GM18498 (cell line): Measurements from ENCODE around the gene GNAT3.

ENCODE experiments used
- ATAC-seq: cut with Tn5 transposase; IDR thresholded peaks from one replicate; pipeline ENCODE4 v1.9.1; 2021; ENCODE audit warnings: mild to moderate bottlenecking, moderate library complexity; ENCODE audit not compliant: unreplicated experiment

GNAT3 gene

GRCh38 chr7:80428161-80429054 lies 83.5 kb downstream of the GNAT3 start:
- ATAC-seq: no peak

GRCh38 chr7:80427218-80427617 lies 84.6 kb downstream of the GNAT3 start:
- no peak for ATAC-seq

- ATAC-seq: no peak
Measured at GRCh38 chr7:80420876-80421275, 91.0 kb downstream of the GNAT3 start.

- no peak for ATAC-seq
Measured at GRCh38 chr7:80417211-80417793, 94.6 kb downstream of the GNAT3 start.

- ATAC-seq: no peak
Measured at GRCh38 chr7:80415522-80415921, 96.3 kb downstream of the GNAT3 start.

- ATAC-seq: no peak
Measured at GRCh38 chr7:80415114-80415513, 96.8 kb downstream of the GNAT3 start.

GRCh38 chr7:80414331-80414730 lies 97.5 kb downstream of the GNAT3 start:
- ATAC-seq: no peak

GRCh38 chr7:80413383-80413945 lies 98.4 kb downstream of the GNAT3 start:
- ATAC-seq: no peak

- ATAC-seq: no peak
Measured at GRCh38 chr7:80412842-80413241, 99.0 kb downstream of the GNAT3 start.

GRCh38 chr7:80411621-80412020 lies 100.2 kb downstream of the GNAT3 start:
- ATAC-seq: no peak

- ATAC-seq: no peak
Measured at GRCh38 chr7:80410081-80410480, 101.8 kb downstream of the GNAT3 start.
